H9 (cell line): ENCODE results near the gene MUC21. TPM values are rescaled to one million over a fixed set of nuclear protein-coding genes. Genes with fewer than 3 reads are reported as not detected.

ENCODE experiments used
- DNase-seq: peaks from one replicate; pipeline ENCODE4 v3.0.0-alpha.2; 2017
- H2AFZ ChIP-seq: one replicate; pipeline ENCODE4 v1.6.1; 2013; ENCODE audit warnings: mild to moderate bottlenecking, low read length, control low read depth, moderate library complexity
- H2AK5ac ChIP-seq: 2 replicates; pipeline ENCODE4 v1.6.1; 2013; ENCODE audit warnings: low read length, control low read depth, mixed read lengths; ENCODE audit not compliant: insufficient read length
- H2BK120ac ChIP-seq: one replicate; pipeline ENCODE4 v1.6.1; 2013; ENCODE audit warnings: low read depth, mild to moderate bottlenecking, low read length, control low read depth, inconsistent platforms; ENCODE audit not compliant: poor library complexity, severe bottlenecking
- H2BK12ac ChIP-seq: 2 replicates; pipeline ENCODE4 v1.6.1; 2013; ENCODE audit warnings: low read length, control low read depth, mixed read lengths, low read depth; ENCODE audit not compliant: insufficient read length
- H2BK15ac ChIP-seq: 2 replicates; pipeline ENCODE4 v1.6.1; 2013; ENCODE audit warnings: low read depth, low read length, control low read depth
- H2BK20ac ChIP-seq: one replicate; pipeline ENCODE4 v1.6.1; 2013; ENCODE audit warnings: low read depth, mild to moderate bottlenecking, low read length, control low read depth, inconsistent platforms; ENCODE audit not compliant: poor library complexity, severe bottlenecking
- H2BK5ac ChIP-seq: 2 replicates; pipeline ENCODE4 v1.6.1; 2013; ENCODE audit warnings: low read length, control low read depth, mixed read lengths; ENCODE audit not compliant: insufficient read length
- H3K14ac ChIP-seq: 2 replicates; pipeline ENCODE4 v1.6.1; 2013; ENCODE audit warnings: low read length, control low read depth; ENCODE audit not compliant: insufficient read depth
- H3K18ac ChIP-seq: 2 replicates; pipeline ENCODE4 v1.6.1; 2013; ENCODE audit warnings: low read depth, mild to moderate bottlenecking, mixed read lengths, low read length, control low read depth; ENCODE audit not compliant: insufficient read length
- H3K23ac ChIP-seq: 2 replicates; pipeline ENCODE4 v1.6.1; 2013; ENCODE audit warnings: low read length, control low read depth, mixed read lengths, low read depth; ENCODE audit not compliant: insufficient read length
- H3K23me2 ChIP-seq: 2 replicates; pipeline ENCODE4 v1.6.1; 2013; ENCODE audit warnings: low read depth, mild to moderate bottlenecking, mixed read lengths, low read length, control low read depth; ENCODE audit not compliant: insufficient read length, poor library complexity, severe bottlenecking
- H3K27ac ChIP-seq: 2 replicates; pipeline ENCODE4 v1.5.1; 2013; ENCODE audit warnings: low read length, control low read depth, mixed read lengths, low read depth; ENCODE audit not compliant: insufficient read length
- H3K27me3 ChIP-seq: 2 replicates; pipeline ENCODE4 v1.6.1; 2013; ENCODE audit warnings: low read length, control low read depth, inconsistent platforms; ENCODE audit not compliant: insufficient read depth
- H3K4ac ChIP-seq: 2 replicates; pipeline ENCODE4 v1.6.1; 2013; ENCODE audit warnings: low read depth, mild to moderate bottlenecking, control low read depth, inconsistent platforms, low read length, moderate library complexity
- H3K4me1 ChIP-seq: 2 replicates; pipeline ENCODE4 v1.6.1; 2013; ENCODE audit warnings: low read length, control low read depth, inconsistent platforms; ENCODE audit not compliant: insufficient read depth
- H3K4me2 ChIP-seq: 2 replicates; pipeline ENCODE4 v1.6.1; 2013; ENCODE audit warnings: low read length, control low read depth, mixed read lengths; ENCODE audit not compliant: insufficient read length, insufficient read depth
- H3K56ac ChIP-seq: 2 replicates; pipeline ENCODE4 v1.6.1; 2013; ENCODE audit warnings: low read depth, mild to moderate bottlenecking, mixed read lengths, low read length, control low read depth; ENCODE audit not compliant: insufficient read length
- H3K79me1 ChIP-seq: 2 replicates; pipeline ENCODE4 v1.6.1; 2013; ENCODE audit warnings: low read depth, mild to moderate bottlenecking, moderate library complexity, low read length, control low read depth, inconsistent platforms; ENCODE audit not compliant: insufficient read depth, poor library complexity, severe bottlenecking
- H3K79me2 ChIP-seq: 2 replicates; pipeline ENCODE4 v1.6.1; 2013; ENCODE audit warnings: low read length, control low read depth, inconsistent platforms; ENCODE audit not compliant: insufficient read depth
- H3K9ac ChIP-seq: 2 replicates; pipeline ENCODE4 v1.6.1; 2013; ENCODE audit warnings: low read length, control low read depth, mixed read lengths; ENCODE audit not compliant: insufficient read length; ENCODE audit errors: extremely low read depth
- H3K9me3 ChIP-seq: one replicate; pipeline ENCODE4 v1.6.1; 2013; ENCODE audit warnings: low read depth, low read length, inconsistent platforms; ENCODE audit not compliant: control insufficient read depth
- H3T11ph ChIP-seq: one replicate; pipeline ENCODE4 v1.6.1; 2013; ENCODE audit warnings: mild to moderate bottlenecking, low read length, control low read depth, inconsistent platforms
- H4K20me1 ChIP-seq: one replicate; pipeline ENCODE4 v1.6.1; 2013; ENCODE audit not compliant: control insufficient read depth, insufficient read length, insufficient read depth
- H4K5ac ChIP-seq: 2 replicates; pipeline ENCODE4 v1.6.1; 2013; ENCODE audit warnings: low read depth, mild to moderate bottlenecking, mixed read lengths, low read length, control low read depth; ENCODE audit not compliant: insufficient read length
- H4K8ac ChIP-seq: replicated peaks from 2 replicates; pipeline ENCODE4 v1.6.1; 2013; ENCODE audit warnings: low read length, control low read depth, mixed read lengths, low read depth; ENCODE audit not compliant: insufficient read length
- H4K91ac ChIP-seq: 2 replicates; pipeline ENCODE4 v1.6.1; 2013; ENCODE audit warnings: low read depth, mild to moderate bottlenecking, moderate library complexity, mixed read lengths, low read length, control low read depth; ENCODE audit not compliant: insufficient read length
- H3K27ac Mint-ChIP-seq, 3 experiments: 2 replicates in 2 of 3; 3 replicates in 1 of 3; pipeline ENCODE4 v1.8.0; 2020 to 2021; ENCODE audit warnings: mixed read lengths in 3 of 3, mild to moderate bottlenecking in 1 of 3, moderate library complexity in 1 of 3
- H3K27me3 Mint-ChIP-seq: 2 replicates; pipeline ENCODE4 v1.8.0; 2021; ENCODE audit warnings: low read depth, mild to moderate bottlenecking, moderate library complexity, mixed read lengths
- H3K36me3 Mint-ChIP-seq, 3 experiments: 2 replicates in 2 of 3; 3 replicates in 1 of 3; pipeline ENCODE4 v1.8.0; 2020 to 2021; ENCODE audit warnings: low read depth in 3 of 3, mixed read lengths in 3 of 3; ENCODE audit not compliant: insufficient read depth in 1 of 3
- H3K4me1 Mint-ChIP-seq, 2 experiments: 2 replicates each; pipeline ENCODE4 v1.8.0; 2020; ENCODE audit warnings: mixed read lengths in 2 of 2
- H3K4me3 Mint-ChIP-seq, 2 experiments: 2 replicates in 1 of 2; 3 replicates in 1 of 2; pipeline ENCODE4 v1.8.0; 2020 to 2021; ENCODE audit warnings: mild to moderate bottlenecking in 2 of 2, mixed read lengths in 2 of 2, moderate library complexity in 1 of 2
- H3K9me3 Mint-ChIP-seq, 2 experiments: 2 replicates in 1 of 2; 3 replicates in 1 of 2; pipeline ENCODE4 v1.8.0; 2020; ENCODE audit warnings: mild to moderate bottlenecking in 2 of 2, mixed read lengths in 2 of 2, moderate library complexity in 1 of 2
- WGBS: extraction: QIAGEN DNeasy Blood & Tissue Kit; methylation state at CpG from one replicate; pipeline ENCODE4 v1.1.7; 2013; ENCODE audit warnings: missing lambda C conversion rate, low lambda C conversion rate, mixed read lengths; ENCODE audit not compliant: insufficient read length; ENCODE audit errors: extremely low coverage; 5-methylcytosine and 5-hydroxymethylcytosine counted together
- total RNA-seq: library from RNA; stranded (reverse); gene quantifications from 2 replicates; pipeline ENCODE4 v1.2.1, GENCODE V29; 2021
- TF ChIP-seq, protein P1 (sequence below): fragments of 200-600 bp; sonication (generic); conservative IDR thresholded peaks from 3 replicates; pipeline ENCODE4 v1.8.0; 2021; ENCODE audit warnings: antibody characterized with exemption, mild to moderate bottlenecking

MUC21 gene
- total RNA-seq, 1 experiment from 2014 or later: not detected

DNA sequence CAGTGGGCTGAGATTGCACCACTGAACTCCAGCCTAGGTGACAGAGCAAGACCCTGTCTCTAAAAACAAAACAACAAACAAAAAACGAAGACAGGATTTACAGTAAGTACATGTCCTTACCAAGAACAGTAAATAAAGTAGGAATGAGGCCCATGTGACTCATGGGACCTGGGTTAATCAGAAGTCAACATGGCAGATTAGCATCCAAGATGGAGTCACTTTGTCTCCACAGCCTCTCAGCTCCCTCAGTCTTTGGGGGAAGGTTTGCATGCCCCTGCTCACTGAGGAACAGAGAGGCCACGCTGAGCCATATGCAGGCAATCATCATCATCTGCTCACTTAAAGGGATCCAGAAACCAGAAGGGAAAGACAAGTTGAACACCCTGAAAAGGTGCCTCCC, 19.0 kb downstream of the MUC21 start:
- no CpG with 5 or more reads among the region's 2 CpGs for WGBS
- DNase-seq: no peak
- no peak overlapping the region for H4K5ac ChIP-seq
- no peak overlapping the region for H3K23ac ChIP-seq
- no peak overlapping the region for H2BK5ac ChIP-seq
- no peak overlapping the region for H2AK5ac ChIP-seq
- no peaks in the 10 kb centered on the region for H4K20me1 ChIP-seq
- TF ChIP-seq, protein P1, sequence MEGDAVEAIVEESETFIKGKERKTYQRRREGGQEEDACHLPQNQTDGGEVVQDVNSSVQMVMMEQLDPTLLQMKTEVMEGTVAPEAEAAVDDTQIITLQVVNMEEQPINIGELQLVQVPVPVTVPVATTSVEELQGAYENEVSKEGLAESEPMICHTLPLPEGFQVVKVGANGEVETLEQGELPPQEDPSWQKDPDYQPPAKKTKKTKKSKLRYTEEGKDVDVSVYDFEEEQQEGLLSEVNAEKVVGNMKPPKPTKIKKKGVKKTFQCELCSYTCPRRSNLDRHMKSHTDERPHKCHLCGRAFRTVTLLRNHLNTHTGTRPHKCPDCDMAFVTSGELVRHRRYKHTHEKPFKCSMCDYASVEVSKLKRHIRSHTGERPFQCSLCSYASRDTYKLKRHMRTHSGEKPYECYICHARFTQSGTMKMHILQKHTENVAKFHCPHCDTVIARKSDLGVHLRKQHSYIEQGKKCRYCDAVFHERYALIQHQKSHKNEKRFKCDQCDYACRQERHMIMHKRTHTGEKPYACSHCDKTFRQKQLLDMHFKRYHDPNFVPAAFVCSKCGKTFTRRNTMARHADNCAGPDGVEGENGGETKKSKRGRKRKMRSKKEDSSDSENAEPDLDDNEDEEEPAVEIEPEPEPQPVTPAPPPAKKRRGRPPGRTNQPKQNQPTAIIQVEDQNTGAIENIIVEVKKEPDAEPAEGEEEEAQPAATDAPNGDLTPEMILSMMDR: no peak
- Mint-ChIP-seq H3K36me3 (no peaks in the 10 kb centered on the region; a peak in 1 of 7 replicates), H3K9me3 (peaks cover 3 to 8% of the 10 kb centered on the region in 2 experiments; a peak in 4 of 5 replicates), H3K4me3 (no peak overlapping the region), H3K4me1 (no peaks in the 10 kb centered on the region), H3K27me3 (no peaks in the 10 kb centered on the region; the same call in none of the 2 replicates), H3K27ac (no peak overlapping the region)
- H3K56ac ChIP-seq: no peak overlapping the region
- no peak overlapping the region for H2AFZ ChIP-seq
- no peak overlapping the region for H4K8ac ChIP-seq
- H3K79me2 ChIP-seq: no peaks in the 10 kb centered on the region
- no peak overlapping the region for H3K18ac ChIP-seq
- no peaks in the 10 kb centered on the region for H3K27me3 ChIP-seq
- no peaks in the 10 kb centered on the region for H3K4me1 ChIP-seq
- no peak overlapping the region for H3K27ac ChIP-seq
- no peak overlapping the region for H3K9ac ChIP-seq
- no peak overlapping the region for H3K14ac ChIP-seq
- H3K4me2 ChIP-seq: no peak overlapping the region
- no peaks in the 10 kb centered on the region for H3K9me3 ChIP-seq
- no peak overlapping the region for H2BK15ac ChIP-seq
- no peak overlapping the region for H4K91ac ChIP-seq
- no peak overlapping the region for H3K4ac ChIP-seq
- H2BK20ac ChIP-seq: no peak overlapping the region
- H2BK120ac ChIP-seq: no peak overlapping the region
- no peaks in the 10 kb centered on the region for H3K79me1 ChIP-seq
- H2BK12ac ChIP-seq: no peak overlapping the region
- no peak overlapping the region for H3T11ph ChIP-seq
- H3K23me2 ChIP-seq: no peaks in the 10 kb centered on the region
